A549 treated with CORT108297 at 1 μM for 4 hours (cell line): Measurements from ENCODE around the gene MAG. TPM values are rescaled to one million over a fixed set of nuclear protein-coding genes. Genes with fewer than 3 reads are reported as not detected.

ENCODE experiments used
- total RNA-seq: library from RNA; stranded (reverse); fragments of 200-300 nt; extraction: Qiagen RNA extraction; gene quantifications from 5 replicates; pipeline ENCODE4 v1.2.3, GENCODE V29; 2022

MAG gene, protein sequence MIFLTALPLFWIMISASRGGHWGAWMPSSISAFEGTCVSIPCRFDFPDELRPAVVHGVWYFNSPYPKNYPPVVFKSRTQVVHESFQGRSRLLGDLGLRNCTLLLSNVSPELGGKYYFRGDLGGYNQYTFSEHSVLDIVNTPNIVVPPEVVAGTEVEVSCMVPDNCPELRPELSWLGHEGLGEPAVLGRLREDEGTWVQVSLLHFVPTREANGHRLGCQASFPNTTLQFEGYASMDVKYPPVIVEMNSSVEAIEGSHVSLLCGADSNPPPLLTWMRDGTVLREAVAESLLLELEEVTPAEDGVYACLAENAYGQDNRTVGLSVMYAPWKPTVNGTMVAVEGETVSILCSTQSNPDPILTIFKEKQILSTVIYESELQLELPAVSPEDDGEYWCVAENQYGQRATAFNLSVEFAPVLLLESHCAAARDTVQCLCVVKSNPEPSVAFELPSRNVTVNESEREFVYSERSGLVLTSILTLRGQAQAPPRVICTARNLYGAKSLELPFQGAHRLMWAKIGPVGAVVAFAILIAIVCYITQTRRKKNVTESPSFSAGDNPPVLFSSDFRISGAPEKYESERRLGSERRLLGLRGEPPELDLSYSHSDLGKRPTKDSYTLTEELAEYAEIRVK
- 0.12 TPM in 1 of 5 replicates, not detected in the others for total RNA-seq

DNA sequence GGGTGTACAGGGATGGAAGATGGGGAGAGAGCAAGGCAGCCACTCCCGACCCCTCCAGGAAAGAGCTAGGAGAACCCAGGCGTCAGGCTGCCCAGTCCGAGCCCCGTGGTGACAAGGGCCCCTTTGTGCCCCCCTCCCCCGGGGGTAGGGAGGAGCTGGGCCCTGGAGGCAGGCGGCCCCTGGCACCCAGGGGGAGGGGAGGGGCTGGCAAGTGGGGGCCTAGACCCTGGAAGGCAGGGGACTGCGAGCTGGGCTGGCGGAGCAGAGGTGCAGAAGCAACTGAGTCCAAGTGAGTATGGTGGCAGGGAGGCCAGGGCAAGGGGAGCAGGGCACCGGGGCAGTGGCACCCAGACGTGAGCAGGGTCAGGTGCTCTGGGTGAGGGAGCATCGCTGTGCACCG lies at the start of gene MAG:
MAG (plus strand) TSS at position 246 of the 400 bp plus-strand sequence. CDS start 3,248 bp downstream, outside the sequence.

DNA sequence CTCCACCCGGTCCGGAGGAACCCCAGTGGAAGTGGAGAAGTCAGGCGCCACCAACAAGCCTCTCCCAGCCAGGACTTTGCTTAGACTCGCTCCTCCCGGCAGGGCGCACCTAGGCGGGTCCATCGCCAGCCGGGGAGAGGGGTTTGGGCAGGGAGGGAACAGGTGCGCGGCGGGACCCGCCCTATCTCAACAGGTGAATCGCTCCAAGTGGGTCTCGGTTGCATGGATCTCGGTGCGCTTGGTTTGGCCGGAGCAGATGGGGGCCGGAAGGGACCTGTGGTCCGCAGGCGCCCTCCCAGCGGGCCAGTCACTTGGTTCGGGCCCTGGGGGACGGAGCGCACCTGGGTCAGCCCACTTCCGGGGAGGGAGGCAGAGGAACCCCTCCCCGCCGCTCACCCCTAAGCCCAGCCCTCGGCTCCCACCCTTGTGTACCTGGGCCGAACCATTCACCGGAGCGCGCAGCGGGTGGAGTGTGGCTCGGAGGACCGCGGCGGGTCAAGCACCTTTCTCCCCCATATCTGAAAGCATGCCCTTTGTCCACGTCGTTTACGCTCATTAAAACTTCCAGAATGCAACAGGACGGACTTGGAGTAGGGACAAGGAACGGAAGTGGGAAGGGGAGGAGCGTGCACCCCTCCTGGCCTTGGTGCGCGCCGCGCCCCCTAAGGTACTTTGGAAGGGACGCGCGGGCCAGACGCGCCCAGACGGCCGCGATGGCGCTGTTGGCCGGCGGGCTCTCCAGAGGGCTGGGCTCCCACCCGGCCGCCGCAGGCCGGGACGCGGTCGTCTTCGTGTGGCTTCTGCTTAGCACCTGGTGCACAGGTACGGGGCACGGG lies 43.4 kb upstream of the MAG start, which contains the start of gene LSR:
LSR (plus strand) TSS at position 693 of the 836 bp plus-strand sequence; CDS start at position 714, 21 bp downstream.

DNA sequence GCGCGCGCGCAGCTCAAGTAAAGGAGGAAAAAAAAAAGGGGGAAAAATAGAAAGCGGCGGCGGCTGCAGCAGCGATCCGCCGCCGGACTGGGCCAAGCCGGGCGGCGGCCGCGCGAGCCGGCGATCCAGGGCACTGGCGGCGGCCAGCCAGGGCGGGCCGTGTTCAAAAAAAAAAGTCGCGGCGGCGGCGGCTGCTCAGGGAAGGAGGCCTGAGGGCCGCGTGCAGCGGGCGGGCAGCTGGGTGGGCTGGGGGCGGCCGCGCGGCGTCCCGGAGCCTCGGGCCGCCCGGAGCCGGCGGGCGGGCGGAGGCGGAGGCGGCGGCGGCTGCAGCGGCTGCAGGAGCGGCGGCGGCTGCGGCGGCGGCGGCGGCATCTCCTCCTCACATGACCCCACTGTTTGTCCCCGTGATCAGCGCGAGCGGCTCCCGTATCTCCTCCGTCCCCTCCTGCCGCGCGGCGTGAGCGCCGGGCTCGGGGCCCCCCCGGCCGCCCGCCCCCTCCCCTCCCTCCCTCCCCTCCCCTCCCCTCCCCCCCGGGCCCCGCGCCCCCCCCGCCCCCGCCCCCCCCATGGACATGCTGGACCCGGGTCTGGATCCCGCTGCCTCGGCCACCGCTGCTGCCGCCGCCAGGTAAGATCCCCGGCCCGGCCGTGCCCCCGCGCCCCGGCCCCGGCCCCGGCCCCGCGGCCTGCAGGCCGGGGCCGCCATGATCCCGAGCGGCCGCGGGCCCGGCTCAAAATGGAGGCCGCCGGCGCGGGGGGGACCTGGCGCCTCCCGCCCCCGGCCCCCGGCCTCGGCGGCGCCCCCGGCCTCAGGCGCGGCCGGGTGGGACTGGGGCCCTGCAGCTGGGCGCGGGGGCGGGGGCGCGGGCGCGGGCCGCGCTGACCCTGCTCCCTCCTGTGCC lies 23.2 kb upstream of the MAG start, which contains the start of gene USF2:
USF2 (plus strand) TSS at position 427 of the 902 bp plus-strand sequence; CDS start at position 567, 140 bp downstream.

DNA sequence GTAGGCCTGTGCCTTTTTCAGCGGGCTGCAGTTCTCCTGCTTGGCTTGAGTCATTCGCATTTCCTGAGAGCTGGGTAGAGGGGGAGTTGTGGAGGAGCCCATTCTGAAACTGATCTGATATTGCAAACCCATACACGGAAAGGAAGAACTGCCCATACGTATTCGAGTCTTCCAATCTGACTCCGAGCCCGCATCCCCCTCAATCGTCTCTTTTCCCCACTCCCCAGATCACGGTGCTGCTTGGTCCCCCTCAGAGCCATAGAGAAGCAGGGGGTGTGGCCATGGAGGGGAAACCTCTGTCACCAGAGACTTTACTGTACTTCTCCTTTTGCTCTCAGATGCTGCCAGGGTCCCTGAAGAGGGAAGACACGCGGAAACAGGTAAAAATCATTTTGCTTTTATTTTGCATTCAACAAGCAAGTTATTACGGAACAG lies 36.9 kb downstream of the MAG start, which contains the start of gene CD22:
CD22 (plus strand) TSS at position 337 of the 435 bp plus-strand sequence. CDS start 2,854 bp downstream, outside the sequence.

DNA sequence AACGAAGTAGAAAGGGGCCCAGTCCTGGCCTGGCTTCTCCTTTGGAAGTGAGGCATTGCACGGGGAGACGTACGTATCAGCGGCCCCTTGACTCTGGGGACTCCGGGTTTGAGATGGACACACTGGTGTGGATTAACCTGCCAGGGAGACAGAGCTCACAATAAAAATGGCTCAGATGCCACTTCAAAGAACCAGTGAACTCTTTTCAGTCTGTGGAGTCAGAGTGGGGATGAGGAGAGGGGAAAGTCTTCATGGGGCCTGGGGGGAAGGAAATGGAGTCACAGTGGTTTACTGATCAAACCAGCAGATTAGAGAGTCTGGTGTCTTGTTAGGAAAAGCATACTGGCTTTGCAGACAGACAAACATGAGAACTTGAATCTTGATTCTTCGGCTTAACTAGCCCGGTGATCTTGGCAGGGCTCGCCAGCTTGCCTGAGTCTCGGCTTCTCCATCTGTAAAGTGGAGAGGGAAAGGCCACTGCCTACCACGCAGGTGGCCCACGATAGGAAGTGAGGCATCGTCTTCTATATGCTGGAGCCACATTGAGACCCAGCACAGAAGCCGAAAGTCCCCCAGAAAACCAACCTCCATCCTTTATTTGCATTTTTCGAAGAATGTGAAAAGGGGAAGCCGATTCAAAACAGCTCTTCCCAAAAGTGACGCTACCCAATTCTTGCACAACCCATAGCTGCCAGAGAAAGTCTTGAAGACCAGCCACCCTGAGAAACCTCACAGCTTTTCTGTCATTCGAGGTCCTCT lies 55.4 kb downstream of the MAG start, which contains the start of gene FFAR1:
FFAR1 (plus strand) TSS at position 732 of the 759 bp plus-strand sequence. CDS start 3,650 bp downstream, outside the sequence.

DNA sequence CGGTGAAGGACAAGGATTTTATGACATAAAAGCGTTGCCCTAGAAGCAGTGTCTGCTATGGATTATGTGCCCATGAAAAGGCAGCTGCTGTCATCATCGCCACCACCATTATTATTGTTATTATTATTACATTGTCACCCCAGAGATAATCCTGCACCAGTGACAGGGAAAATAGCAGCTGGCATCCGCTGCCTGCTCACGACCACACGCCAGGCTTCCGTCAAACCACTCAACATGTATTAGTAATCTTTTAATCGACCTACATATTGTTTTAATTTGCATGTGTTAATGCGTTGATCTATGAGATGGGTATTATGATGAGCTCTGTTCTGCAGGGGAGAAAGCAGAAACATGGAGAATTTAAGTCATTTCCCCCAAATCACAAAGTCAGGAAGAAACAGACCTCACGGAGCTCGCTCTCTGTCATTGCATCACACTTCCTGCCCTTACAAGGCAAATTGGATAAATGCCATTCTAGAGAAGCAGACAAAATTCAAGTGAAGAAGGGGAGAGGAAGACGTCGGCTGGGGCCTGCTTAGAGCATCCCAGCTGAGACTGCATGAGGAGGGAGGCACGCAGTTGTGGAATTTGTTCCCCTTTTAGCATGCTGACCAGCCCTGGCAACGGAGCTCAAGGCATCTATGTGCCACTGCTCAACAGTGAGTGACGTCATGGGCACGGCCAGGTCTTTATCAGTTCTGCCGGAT lies 66.1 kb downstream of the MAG start, which contains the start of gene FFAR3:
FFAR3 (plus strand) TSS at position 594 of the 707 bp plus-strand sequence. CDS start 431 bp downstream, outside the sequence.

Other genes with a start within 250 kb of the MAG start
- 0.10 to 0.24 TPM (median 0.12 TPM) in 4 of 5 replicates, not detected in the other for gene FXYD3, start 176.3 kb upstream of the MAG start, total RNA-seq
- 0.08 to 0.22 TPM (median 0.16 TPM) in 5 replicates for gene LGI4, start 157.1 kb upstream of the MAG start, total RNA-seq
- gene FXYD1, start 153.3 kb upstream of the MAG start, total RNA-seq: 0.08 to 0.45 TPM (median 0.30 TPM) in 5 replicates
- 0.12 to 0.42 TPM (median 0.23 TPM) in 4 of 5 replicates, not detected in the other for gene FXYD7, start 148.9 kb upstream of the MAG start, total RNA-seq
- 199 to 233 TPM (median 227 TPM) in 5 replicates for gene FXYD5, start 137.4 kb upstream of the MAG start, total RNA-seq
- not detected in 5 replicates for gene FAM187B, start 63.4 kb upstream of the MAG start, total RNA-seq
- 7.1 to 11.5 TPM (median 10.2 TPM) in 5 replicates for gene LSR, start 43.2 kb upstream of the MAG start, total RNA-seq
- 112 to 163 TPM (median 159 TPM) in 5 replicates for gene USF2, start 23.2 kb upstream of the MAG start, total RNA-seq
- 0.24 TPM in 1 of 5 replicates, not detected in the others for gene HAMP, start 9.6 kb upstream of the MAG start, total RNA-seq
- gene CD22, start 37.0 kb downstream of the MAG start, total RNA-seq: 0.92 to 1.4 TPM (median 0.99 TPM) in 5 replicates
- 0.05 TPM in 1 of 5 replicates, not detected in the others for gene FFAR1, start 55.7 kb downstream of the MAG start, total RNA-seq
- not detected in 5 replicates for gene FFAR3, start 66.3 kb downstream of the MAG start, total RNA-seq
- gene GPR42, start 78.9 kb downstream of the MAG start, total RNA-seq: not detected in 5 replicates
- gene FFAR2, start 156.1 kb downstream of the MAG start, total RNA-seq: 0.03 TPM in 1 of 5 replicates, not detected in the others
- gene KRTDAP, start 198.3 kb downstream of the MAG start, total RNA-seq: not detected in 5 replicates
- gene DMKN, start 221.5 kb downstream of the MAG start, total RNA-seq: 34.1 to 42.4 TPM (median 35.8 TPM) in 5 replicates
- gene SBSN, start 236.2 kb downstream of the MAG start, total RNA-seq: 2.5 to 3.1 TPM (median 3.0 TPM) in 5 replicates
- not detected in 5 replicates for gene GAPDHS, start 241.3 kb downstream of the MAG start, total RNA-seq